ENCODE data around the gene MYCL. TPM values are rescaled to one million over a fixed set of nuclear protein-coding genes. Genes with fewer than 3 reads are reported as not detected.

MYCL gene
- polyA plus RNA-seq, 3 donors: 24.8 to 84.0 (median 74.7) TPM

- Histone ChIP-seq H3K27ac (ENCODE audit: low read depth in 1 of 2, low read length in 2 of 2) (no peak overlapping the region), H3K9ac (ENCODE audit: insufficient read depth, low read length, poor library complexity, severe bottlenecking) (no peak overlapping the region), H4K20me1 (ENCODE audit: insufficient read depth, low read length) (no peaks in the 10 kb centered on the region), H3K79me2 (ENCODE audit: insufficient read depth, low read length) (no peaks in the 10 kb centered on the region), H2AFZ (ENCODE audit: insufficient read depth, low read depth, low read length, poor library complexity, severe bottlenecking) (no peak overlapping the region), H3K4me2 (replicated peaks; ENCODE audit: extremely low read depth, low read length, poor library complexity, severe bottlenecking) (no peak overlapping the region), H3K27me3 (ENCODE audit: control insufficient read depth in 2 of 2, insufficient read depth in 2 of 2, low read length in 2 of 2) (no peaks in the 10 kb centered on the region), H3K4me1 (ENCODE audit: control insufficient read depth in 1 of 2, insufficient read depth in 2 of 2, low read length in 2 of 2) (peaks cover 20 to 26% of the 10 kb centered on the region in 2 donors), H3K4me3 (replicated peaks in 1 of 3; ENCODE audit: low read depth in 2 of 3, low read length in 3 of 3) (no peak overlapping the region), H3K9me3 (replicated peaks in 1 of 2; ENCODE audit: control insufficient read depth in 1 of 2, insufficient read depth in 1 of 2, low read length in 2 of 2) (no peaks in the 10 kb centered on the region), H3K36me3 (replicated peaks in 1 of 2; ENCODE audit: control insufficient read depth in 1 of 2, insufficient read depth in 2 of 2, low read length in 2 of 2) (no peaks in the 10 kb centered on the region)
- H3K36me3 Mint-ChIP-seq: no peaks in the 10 kb centered on the region
- no peak for DNase-seq
- H3K9me3 Mint-ChIP-seq: peaks cover 0 to 7% (median 3%) of the 10 kb centered on the region in 7 donors
- intact Hi-C loops (cut with micrococcal nuclease): no loop called here
- no peak overlapping the region for H3K4me3 Mint-ChIP-seq
- WGBS (ENCODE audit: insufficient coverage): 100% methylated on average over 1 of the region's 4 CpGs
- peaks cover 22% of the 10 kb centered on the region for H3K4me1 Mint-ChIP-seq
- no peak overlapping the region for H3K27ac Mint-ChIP-seq
- no peak for TF ChIP-seq CTCF (IDR thresholded peaks at IDR 0.05)
- H3K27me3 Mint-ChIP-seq (ENCODE audit: low read depth in 3 of 3): peaks cover under 1 to 3% (median under 1%) of the 10 kb centered on the region in 3 donors
Measured at GRCh38 chr1:39947260-39947659, 45.5 kb upstream of the MYCL start.

- H3K27ac ChIP-seq (ENCODE audit: low read depth in 1 of 2, low read length in 2 of 2): no peak overlapping the region
- H3K9ac ChIP-seq (ENCODE audit: insufficient read depth, low read length, poor library complexity, severe bottlenecking): no peak overlapping the region
- no peaks in the 10 kb centered on the region for H3K79me2 ChIP-seq (ENCODE audit: insufficient read depth, low read length)
- Mint-ChIP-seq H3K4me3 (no peak overlapping the region), H3K9me3 (peaks cover 0 to 7% (median 3%) of the 10 kb centered on the region in 7 donors), H3K4me1 (peaks cover 22% of the 10 kb centered on the region), H3K27ac (no peak overlapping the region), H3K27me3 (ENCODE audit: low read depth in 3 of 3) (peaks cover 0 to 3% (median 3%) of the 10 kb centered on the region in 3 donors), H3K36me3 (no peaks in the 10 kb centered on the region)
- no peaks in the 10 kb centered on the region for H3K9me3 ChIP-seq (replicated peaks in 1 of 2; ENCODE audit: control insufficient read depth in 1 of 2, insufficient read depth in 1 of 2, low read length in 2 of 2)
- 89% methylated on average over 4 of the region's 4 CpGs for WGBS (ENCODE audit: insufficient coverage)
- peaks cover 16 to 22% of the 10 kb centered on the region in 2 donors for H3K4me1 ChIP-seq (ENCODE audit: control insufficient read depth in 1 of 2, insufficient read depth in 2 of 2, low read length in 2 of 2)
- TF ChIP-seq CTCF (IDR thresholded peaks at IDR 0.05): no peak
- H4K20me1 ChIP-seq (ENCODE audit: insufficient read depth, low read length): no peaks in the 10 kb centered on the region
- H3K36me3 ChIP-seq (replicated peaks in 1 of 2; ENCODE audit: control insufficient read depth in 1 of 2, insufficient read depth in 2 of 2, low read length in 2 of 2): no peaks in the 10 kb centered on the region
- H3K4me3 ChIP-seq (replicated peaks in 1 of 3; ENCODE audit: low read depth in 2 of 3, low read length in 3 of 3): no peak overlapping the region
- intact Hi-C loops (cut with micrococcal nuclease): no loop called here
- H3K4me2 ChIP-seq (replicated peaks; ENCODE audit: extremely low read depth, low read length, poor library complexity, severe bottlenecking): no peak overlapping the region
- no peaks in the 10 kb centered on the region for H3K27me3 ChIP-seq (ENCODE audit: control insufficient read depth in 2 of 2, insufficient read depth in 2 of 2, low read length in 2 of 2)
- DNase-seq: no peak
- no peak overlapping the region for H2AFZ ChIP-seq (ENCODE audit: insufficient read depth, low read depth, low read length, poor library complexity, severe bottlenecking)
Measured at GRCh38 chr1:39946216-39946615, 44.5 kb upstream of the MYCL start.
